ENCODE results near the gene SLC37A1. TPM values are rescaled to one million over a fixed set of nuclear protein-coding genes. Genes with fewer than 3 reads are reported as not detected.
A peak's percentile ranks its signal among the peaks of the same experiment; 100 is the strongest.

The SLC37A1 gene
- total RNA-seq, 4 donors from 2014 or later: 2.3 to 8.8 (median 6.3) TPM

GRCh38 chr21:42622284-42622683 lies 108.6 kb downstream of the SLC37A1 start:
- no peaks in the 10 kb centered on the region for H3K36me3 ChIP-seq
- no peak overlapping the region for H3K4me3 ChIP-seq
- TF ChIP-seq POLR2A (IDR thresholded peaks at IDR 0.05): no peak
- no peak for TF ChIP-seq CTCF (IDR thresholded peaks at IDR 0.05)
- H3K27me3 ChIP-seq: no peaks in the 10 kb centered on the region
- intact Hi-C loops (cut with DNase I; ENCODE audit: low total_unique reads): no loop called here
- no peaks in the 10 kb centered on the region for H3K9me3 ChIP-seq
- DNase-seq: peak in 1 of 2 donors; percentile 3
- peak overlapping the region in 1 of 2 donors; percentile 46 for H3K27ac ChIP-seq
- no peaks in the 10 kb centered on the region for H3K4me1 ChIP-seq

- DNase-seq: no peak
- H3K4me3 ChIP-seq: no peak overlapping the region
- H3K27me3 ChIP-seq: no peaks in the 10 kb centered on the region
- TF ChIP-seq POLR2A (IDR thresholded peaks at IDR 0.05) (no peak), CTCF (IDR thresholded peaks at IDR 0.05) (no peak)
- no peak overlapping the region for H3K27ac ChIP-seq
- H3K9me3 ChIP-seq: no peaks in the 10 kb centered on the region
- H3K36me3 ChIP-seq: no peaks in the 10 kb centered on the region
- no peaks in the 10 kb centered on the region for H3K4me1 ChIP-seq
- intact Hi-C loops (cut with DNase I; ENCODE audit: low total_unique reads): no loop called here
These were observed 110.0 kb downstream of the SLC37A1 start for GRCh38 chr21:42623694-42624093.

GRCh38 chr21:42624095-42624790 lies 110.6 kb downstream of the SLC37A1 start:
- no peak overlapping the region for H3K4me3 ChIP-seq
- TF ChIP-seq POLR2A (IDR thresholded peaks at IDR 0.05): no peak
- TF ChIP-seq CTCF (IDR thresholded peaks at IDR 0.05): no peak
- no peak overlapping the region for H3K27ac ChIP-seq
- H3K36me3 ChIP-seq: no peaks in the 10 kb centered on the region
- no peaks in the 10 kb centered on the region for H3K27me3 ChIP-seq
- peak in 1 of 2 donors; percentile 6 for DNase-seq
- H3K4me1 ChIP-seq: no peaks in the 10 kb centered on the region
- no peaks in the 10 kb centered on the region for H3K9me3 ChIP-seq
- intact Hi-C loops (cut with DNase I; ENCODE audit: low total_unique reads): no loop called here

GRCh38 chr21:42624936-42625335 lies 111.3 kb downstream of the SLC37A1 start:
- H3K27ac ChIP-seq: no peak overlapping the region
- H3K9me3 ChIP-seq: no peaks in the 10 kb centered on the region
- no peak for TF ChIP-seq POLR2A (IDR thresholded peaks at IDR 0.05)
- TF ChIP-seq CTCF (IDR thresholded peaks at IDR 0.05): no peak
- no peaks in the 10 kb centered on the region for H3K27me3 ChIP-seq
- no peak overlapping the region for H3K4me3 ChIP-seq
- no peaks in the 10 kb centered on the region for H3K4me1 ChIP-seq
- H3K36me3 ChIP-seq: no peaks in the 10 kb centered on the region
- no peak for DNase-seq
- intact Hi-C loops (cut with DNase I; ENCODE audit: low total_unique reads): no loop called here

- H3K9me3 ChIP-seq: no peaks in the 10 kb centered on the region
- intact Hi-C loops (cut with DNase I; ENCODE audit: low total_unique reads): no loop called here
- DNase-seq: peak in 1 of 2 donors; percentile 7
- TF ChIP-seq CTCF (IDR thresholded peaks at IDR 0.05) (no peak), POLR2A (IDR thresholded peaks at IDR 0.05) (no peak)
- H3K27ac ChIP-seq: no peak overlapping the region
- no peaks in the 10 kb centered on the region for H3K27me3 ChIP-seq
- H3K4me3 ChIP-seq: no peak overlapping the region
- no peaks in the 10 kb centered on the region for H3K36me3 ChIP-seq
- H3K4me1 ChIP-seq: no peaks in the 10 kb centered on the region
These were observed 112.5 kb downstream of the SLC37A1 start for GRCh38 chr21:42626171-42626570.

Measured in uterus (tissue), 4 donors.